HFF-Myc (cell line): Measurements from ENCODE around the gene ASCL5.

Experiments used
- DNase-seq: peaks from one replicate; pipeline ENCODE4 v3.0.0-alpha.2; 2011; ENCODE audit warnings: low read depth; ENCODE audit errors: extremely low read depth
- H3K4me3 ChIP-seq: replicated peaks from 2 replicates; pipeline ENCODE4 v1.5.1; 2011; ENCODE audit warnings: low read depth, mild to moderate bottlenecking, control low read depth, low read length
- TF ChIP-seq, protein P1 (sequence below): IDR thresholded peaks from 2 replicates; pipeline ENCODE4 v1.5.1; 2012; ENCODE audit warnings: mild to moderate bottlenecking, low read depth, low read length, control low read depth; ENCODE audit errors: missing control alignments

Gene ASCL5

DNA sequence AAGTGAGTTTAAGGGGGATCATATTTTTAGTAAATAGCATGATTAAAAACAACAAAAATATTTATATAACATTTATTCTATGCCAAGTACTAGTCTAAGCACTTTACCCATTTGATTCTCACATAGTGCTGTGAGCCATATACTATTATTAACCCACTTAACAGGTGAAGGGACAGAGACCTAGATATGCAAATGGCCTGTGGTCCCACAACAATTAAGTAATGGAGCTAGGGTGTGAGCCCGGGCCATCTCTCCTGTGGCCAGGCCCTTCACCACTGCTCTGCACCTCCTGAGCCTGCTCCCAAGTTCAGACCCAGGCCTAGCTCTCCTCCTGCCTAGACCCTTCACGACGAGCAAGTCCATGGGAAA, 537 bp downstream of the ASCL5 start:
- DNase-seq: no peak
- TF ChIP-seq, protein P1, sequence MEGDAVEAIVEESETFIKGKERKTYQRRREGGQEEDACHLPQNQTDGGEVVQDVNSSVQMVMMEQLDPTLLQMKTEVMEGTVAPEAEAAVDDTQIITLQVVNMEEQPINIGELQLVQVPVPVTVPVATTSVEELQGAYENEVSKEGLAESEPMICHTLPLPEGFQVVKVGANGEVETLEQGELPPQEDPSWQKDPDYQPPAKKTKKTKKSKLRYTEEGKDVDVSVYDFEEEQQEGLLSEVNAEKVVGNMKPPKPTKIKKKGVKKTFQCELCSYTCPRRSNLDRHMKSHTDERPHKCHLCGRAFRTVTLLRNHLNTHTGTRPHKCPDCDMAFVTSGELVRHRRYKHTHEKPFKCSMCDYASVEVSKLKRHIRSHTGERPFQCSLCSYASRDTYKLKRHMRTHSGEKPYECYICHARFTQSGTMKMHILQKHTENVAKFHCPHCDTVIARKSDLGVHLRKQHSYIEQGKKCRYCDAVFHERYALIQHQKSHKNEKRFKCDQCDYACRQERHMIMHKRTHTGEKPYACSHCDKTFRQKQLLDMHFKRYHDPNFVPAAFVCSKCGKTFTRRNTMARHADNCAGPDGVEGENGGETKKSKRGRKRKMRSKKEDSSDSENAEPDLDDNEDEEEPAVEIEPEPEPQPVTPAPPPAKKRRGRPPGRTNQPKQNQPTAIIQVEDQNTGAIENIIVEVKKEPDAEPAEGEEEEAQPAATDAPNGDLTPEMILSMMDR: no peak
- no peak overlapping the region for H3K4me3 ChIP-seq

DNA sequence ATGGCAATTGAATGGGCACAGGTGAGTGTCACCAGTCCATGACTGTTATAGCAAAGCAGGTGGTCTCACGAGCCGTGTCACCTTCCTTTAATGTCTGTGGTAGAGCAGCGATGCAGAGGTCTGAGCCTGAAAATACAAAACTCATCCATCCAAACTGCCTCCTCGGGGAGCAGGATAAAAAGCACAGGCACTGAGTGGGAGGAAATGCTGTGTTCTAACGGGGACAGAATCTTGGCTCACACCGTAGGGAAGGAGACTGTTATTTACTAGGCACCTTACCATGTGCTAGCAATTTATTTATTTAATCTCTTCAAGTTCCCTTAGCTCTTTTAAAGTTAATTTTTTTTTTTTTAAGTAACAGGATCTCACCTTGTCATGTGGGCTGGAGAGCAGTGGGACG, 1.2 kb downstream of the ASCL5 start:
- no peak for DNase-seq
- TF ChIP-seq, protein P1: no peak
- no peak overlapping the region for H3K4me3 ChIP-seq

DNA sequence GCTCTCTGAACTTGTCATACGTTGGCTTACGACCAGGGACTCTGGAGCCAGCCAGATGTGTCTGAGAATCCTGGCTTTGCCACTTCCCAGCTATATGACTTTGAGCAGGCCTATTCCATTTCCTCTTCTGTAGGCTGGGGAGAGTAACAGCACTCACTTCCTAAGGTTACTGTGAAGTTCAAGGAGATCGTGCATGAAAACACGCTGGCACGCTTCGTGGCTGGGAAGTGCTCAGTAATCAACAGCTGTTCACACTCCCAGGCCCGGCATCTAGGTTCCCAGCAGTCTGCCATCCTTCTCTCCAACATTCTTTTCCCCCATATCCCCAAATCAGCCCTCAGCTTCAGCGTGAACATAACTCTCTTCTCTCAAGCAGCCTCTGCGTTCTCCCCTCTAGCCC, 2.0 kb downstream of the ASCL5 start:
- DNase-seq: no peak
- no peak overlapping the region for H3K4me3 ChIP-seq
- TF ChIP-seq, protein P1: no peak

DNA sequence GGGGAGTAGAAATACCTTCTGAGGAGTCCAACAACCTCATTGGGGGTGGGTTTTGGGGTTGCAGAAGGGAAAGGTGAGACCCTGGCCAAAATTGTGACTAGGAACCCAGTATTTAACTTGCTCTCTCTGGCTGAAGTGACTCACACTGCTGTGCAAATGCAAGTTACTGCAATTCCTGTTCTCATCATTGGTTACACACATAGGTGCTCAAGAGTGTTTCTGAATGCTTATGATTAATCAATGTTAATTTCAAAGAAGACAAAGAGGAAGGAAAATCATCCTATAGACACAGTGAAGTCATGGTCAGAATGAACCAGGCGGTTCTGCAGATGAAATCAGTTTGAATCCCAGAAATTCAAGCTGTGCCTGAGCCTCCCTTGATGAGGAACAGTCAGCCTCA, 3.1 kb downstream of the ASCL5 start:
- TF ChIP-seq, protein P1: no peak
- no peak for DNase-seq
- no peak overlapping the region for H3K4me3 ChIP-seq

DNA sequence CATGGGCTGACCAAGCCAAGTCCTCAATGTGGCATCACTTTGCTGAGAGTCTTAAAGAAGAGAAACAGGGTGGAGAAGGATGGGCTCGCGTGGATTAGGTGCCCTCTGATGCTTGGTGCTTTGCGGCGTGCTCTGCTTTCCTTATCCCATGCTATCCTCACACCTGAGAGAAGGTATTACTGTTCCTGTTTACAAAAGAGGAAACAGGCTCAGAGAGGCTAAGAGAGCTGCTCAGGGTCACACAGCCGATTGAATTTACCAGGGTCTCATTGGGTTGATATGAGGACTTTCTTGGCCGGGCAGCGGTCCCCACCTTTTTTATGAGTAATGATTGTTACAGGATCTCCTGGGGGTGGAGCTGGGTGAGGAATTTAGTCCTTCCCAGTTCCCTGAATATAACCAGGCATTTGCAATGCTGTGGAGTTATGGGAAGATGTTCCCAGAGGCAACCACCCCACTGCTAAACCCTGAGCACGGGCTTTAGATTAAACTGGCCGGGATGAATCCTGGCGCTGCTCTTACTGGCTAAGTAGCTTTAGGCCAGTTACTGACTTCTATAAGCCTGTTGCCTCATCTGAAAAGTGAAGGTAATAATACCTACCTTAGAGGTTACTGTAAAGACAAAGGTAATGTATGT, 4.5 kb downstream of the ASCL5 start:
- no peak for DNase-seq
- H3K4me3 ChIP-seq: no peak overlapping the region
- TF ChIP-seq, protein P1: no peak

DNA sequence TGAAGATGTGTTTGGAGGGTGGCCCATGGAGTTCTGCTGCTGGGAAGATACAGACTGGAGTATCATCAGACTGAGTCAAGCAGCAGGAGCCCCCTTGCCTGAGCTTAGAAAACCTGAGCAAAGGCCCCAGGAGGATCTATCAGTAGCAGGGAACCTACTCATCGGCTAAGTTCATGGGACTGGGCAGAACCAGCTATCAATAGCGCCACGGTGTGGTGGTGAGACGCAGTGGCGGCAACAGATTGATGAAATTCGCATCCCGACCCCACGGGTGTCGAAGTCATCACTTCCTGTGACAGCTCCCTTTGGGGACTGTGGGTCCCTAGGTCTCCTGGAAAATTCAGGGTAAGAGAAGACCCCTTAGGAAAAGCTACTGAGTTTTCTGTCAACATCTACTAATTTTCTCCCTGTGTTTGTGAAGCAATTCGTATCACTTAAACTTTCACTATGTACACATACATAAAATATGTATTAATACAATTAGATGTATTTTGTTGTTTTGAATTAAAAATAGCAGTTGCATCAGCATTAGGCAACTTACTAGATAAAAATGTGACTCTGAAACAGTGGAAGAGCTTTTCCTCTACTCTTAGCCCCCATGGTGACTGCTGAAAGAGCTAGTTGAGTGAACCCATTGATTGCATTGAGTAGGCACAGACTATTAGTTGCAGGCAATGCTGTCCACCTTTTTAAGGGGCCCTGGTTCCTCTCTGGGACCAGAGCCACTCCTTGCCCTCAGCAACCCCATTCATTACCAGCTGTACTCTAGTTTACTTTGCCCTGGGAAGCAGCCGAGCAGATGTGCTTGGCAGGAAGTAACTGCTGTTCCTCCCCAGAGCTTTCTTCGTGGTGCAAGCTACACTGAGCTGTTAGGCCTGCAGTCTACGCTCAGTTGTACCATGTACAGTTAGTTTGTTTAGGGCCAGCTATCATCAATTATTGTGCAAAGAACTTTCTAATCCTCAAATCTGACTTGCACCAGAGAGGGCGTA, 7.5 kb downstream of the ASCL5 start:
- DNase-seq: no peak
- TF ChIP-seq, protein P1: peak; percentile 63
- H3K4me3 ChIP-seq: no peak overlapping the region
